Activated CD4-positive, alpha-beta T cell treated with anti-CD3 and anti-CD28 coated beads, Interleukin-2, amount 50 U/mL, for 48 hours (primary cell): ENCODE data around the gene FAM193A.
"Not testable (repeated sequence)": the region's sequence is repeated elsewhere in the genome, so short reads cannot be mapped to it uniquely, and the experiment has no call there.

Experiments used
- DNase-seq, 2 experiments: peaks; one replicate each; pipeline ENCODE4 v3.0.0-alpha.2; 2020

FAM193A gene

GRCh38 chr4:2578106-2578505 lies 41.7 kb downstream of the FAM193A start:
- DNase-seq = no peak

- no peak for DNase-seq
Measured at GRCh38 chr4:2579910-2580309, 43.5 kb downstream of the FAM193A start.

- DNase-seq = no peak
Measured at GRCh38 chr4:2583092-2583491, 46.6 kb downstream of the FAM193A start.

GRCh38 chr4:2583517-2583916 lies 47.1 kb downstream of the FAM193A start:
- no peak for DNase-seq

- DNase-seq = no peak
Measured at GRCh38 chr4:2586502-2586901, 50.1 kb downstream of the FAM193A start.

- no peak for DNase-seq
Measured at GRCh38 chr4:2587213-2587823, 50.9 kb downstream of the FAM193A start.

- DNase-seq = no peak
Measured at GRCh38 chr4:2588259-2588658, 51.8 kb downstream of the FAM193A start.

GRCh38 chr4:2591189-2591588 lies 54.7 kb downstream of the FAM193A start:
- DNase-seq = no peak

GRCh38 chr4:2592014-2592413 lies 55.6 kb downstream of the FAM193A start:
- not testable (repeated sequence) for DNase-seq

- no peak for DNase-seq
Measured at GRCh38 chr4:2592572-2592971, 56.1 kb downstream of the FAM193A start.

- DNase-seq = no peak
Measured at GRCh38 chr4:2593003-2593402, 56.6 kb downstream of the FAM193A start.

- no peak for DNase-seq
Measured at GRCh38 chr4:2595436-2595835, 59.0 kb downstream of the FAM193A start.

- no peak for DNase-seq
Measured at GRCh38 chr4:2595952-2596552, 59.6 kb downstream of the FAM193A start.

GRCh38 chr4:2596611-2597010 lies 60.2 kb downstream of the FAM193A start:
- no peak for DNase-seq

GRCh38 chr4:2598511-2599303 lies 62.3 kb downstream of the FAM193A start:
- no peak for DNase-seq

- DNase-seq = no peak
Measured at GRCh38 chr4:2599304-2599654, 62.8 kb downstream of the FAM193A start.

- no peak for DNase-seq
Measured at GRCh38 chr4:2600878-2601277, 64.4 kb downstream of the FAM193A start.

- no peak for DNase-seq
Measured at GRCh38 chr4:2604614-2605013, 68.2 kb downstream of the FAM193A start.

GRCh38 chr4:2606960-2607506 lies 70.6 kb downstream of the FAM193A start:
- DNase-seq = no peak

GRCh38 chr4:2607822-2608221 lies 71.4 kb downstream of the FAM193A start:
- no peak for DNase-seq

GRCh38 chr4:2608291-2608690 lies 71.8 kb downstream of the FAM193A start:
- DNase-seq = no peak

GRCh38 chr4:2615821-2616220 lies 79.4 kb downstream of the FAM193A start:
- no peak for DNase-seq

- no peak for DNase-seq
Measured at GRCh38 chr4:2617955-2618354, 81.5 kb downstream of the FAM193A start.

- DNase-seq = not testable (repeated sequence)
Measured at GRCh38 chr4:2618729-2619128, 82.3 kb downstream of the FAM193A start.
